GM18526 (cell line): ENCODE measurements around the gene MBP.

Experiments
- POLR2A ChIP-seq: IDR thresholded peaks from 3 replicates; pipeline ENCODE4 v1.6.1; 2011; ENCODE audit not compliant: insufficient read length; ENCODE audit errors: extremely low read depth

MBP gene

DNA sequence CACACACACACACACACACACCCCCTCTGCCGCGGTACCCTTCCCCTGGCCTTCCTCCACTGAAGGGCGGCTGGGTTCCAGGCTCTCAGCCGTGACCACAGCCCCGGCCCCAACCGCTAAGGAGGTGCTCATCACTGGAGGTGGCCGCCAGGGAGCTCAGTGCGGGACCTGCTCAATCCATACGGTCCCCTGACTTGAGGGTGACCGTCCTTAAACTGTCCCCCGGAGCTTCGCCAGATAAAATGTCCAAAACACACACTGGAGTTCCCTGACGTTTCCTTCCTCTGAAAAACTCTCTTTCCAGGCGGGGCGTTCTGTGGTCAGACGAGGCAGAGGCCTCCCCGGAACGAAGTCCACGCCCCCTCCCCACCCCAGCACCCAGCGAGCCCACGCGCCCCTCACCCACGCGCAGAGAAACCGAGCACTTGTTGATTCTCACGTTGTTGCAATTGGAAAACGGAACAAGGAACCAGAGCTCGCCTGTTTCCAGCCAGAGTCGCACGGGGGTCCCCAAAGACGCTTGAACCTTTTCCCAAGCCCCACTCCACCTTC is 1.4 kb downstream of the MBP start:
- TF ChIP-seq POLR2A, result no peak

DNA sequence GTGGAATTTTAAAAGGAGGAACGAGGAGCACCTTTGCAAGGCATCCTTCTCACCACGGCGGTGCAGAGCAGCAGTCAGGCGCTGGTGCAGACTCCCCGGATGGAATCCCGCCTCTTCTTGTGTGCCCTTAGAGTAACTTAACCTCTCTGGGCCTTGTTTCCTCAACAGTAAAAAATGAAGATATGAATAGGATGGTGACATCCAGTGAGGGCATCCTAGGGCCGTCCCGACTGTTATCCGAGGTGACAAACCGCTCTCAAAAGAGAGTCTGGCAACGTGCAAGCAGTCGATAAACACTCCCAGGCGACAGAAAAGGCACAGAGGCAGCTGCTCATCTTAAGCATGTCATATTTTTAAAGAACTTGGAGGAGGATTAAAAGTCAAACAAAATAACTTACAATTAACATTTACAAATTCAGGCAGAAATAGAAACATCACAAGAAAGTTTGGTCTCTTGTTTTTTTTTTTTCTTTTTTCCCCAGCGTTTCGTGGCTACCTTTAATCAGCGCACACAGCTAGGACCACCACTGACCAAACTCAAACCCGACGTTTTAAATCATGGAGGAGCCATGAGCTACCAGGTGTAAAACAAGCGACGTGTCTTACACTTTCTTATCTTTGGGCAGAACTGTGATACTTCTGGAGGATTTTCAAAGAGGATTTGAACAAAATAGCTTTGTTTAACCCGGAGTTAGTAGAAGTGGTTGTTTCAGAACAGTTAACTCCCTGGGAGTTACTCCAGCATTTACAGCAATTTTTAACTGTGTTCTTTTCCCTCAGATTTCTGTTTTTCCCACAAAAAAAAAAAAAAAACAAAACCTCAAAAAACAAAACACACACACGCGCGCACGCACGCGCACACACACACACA is 2.1 kb downstream of the MBP start:
- TF ChIP-seq POLR2A, result no peak

DNA sequence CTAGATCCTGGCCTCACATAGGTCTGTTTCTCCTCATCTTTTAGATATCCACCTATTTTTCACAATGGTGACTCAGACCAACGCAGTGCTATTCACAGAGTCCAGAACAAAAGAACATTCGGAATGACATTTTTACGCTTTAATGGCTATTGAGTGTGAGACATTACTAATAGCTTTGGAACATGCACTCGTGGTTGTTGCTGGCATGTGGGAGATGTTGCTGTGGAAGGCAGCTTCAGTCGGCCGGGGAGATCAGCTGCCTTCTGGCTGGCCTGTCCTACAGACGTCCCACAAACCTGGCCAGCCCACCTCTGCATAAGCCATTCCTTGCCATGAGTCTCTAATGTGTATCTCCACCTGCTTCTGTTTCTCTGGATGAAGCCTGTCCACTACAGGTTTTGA is 3.4 kb downstream of the MBP start:
- TF ChIP-seq POLR2A, result no peak

- TF ChIP-seq POLR2A, result no peak
These were observed 4.6 kb downstream of the MBP start for GRCh38 chr18:77127769-77128671.

- peak; percentile 38 for TF ChIP-seq POLR2A
These were observed 8.1 kb downstream of the MBP start for GRCh38 chr18:77124452-77124922.

GRCh38 chr18:77123320-77124231 is 9.0 kb downstream of the MBP start:
- no peak for TF ChIP-seq POLR2A

DNA sequence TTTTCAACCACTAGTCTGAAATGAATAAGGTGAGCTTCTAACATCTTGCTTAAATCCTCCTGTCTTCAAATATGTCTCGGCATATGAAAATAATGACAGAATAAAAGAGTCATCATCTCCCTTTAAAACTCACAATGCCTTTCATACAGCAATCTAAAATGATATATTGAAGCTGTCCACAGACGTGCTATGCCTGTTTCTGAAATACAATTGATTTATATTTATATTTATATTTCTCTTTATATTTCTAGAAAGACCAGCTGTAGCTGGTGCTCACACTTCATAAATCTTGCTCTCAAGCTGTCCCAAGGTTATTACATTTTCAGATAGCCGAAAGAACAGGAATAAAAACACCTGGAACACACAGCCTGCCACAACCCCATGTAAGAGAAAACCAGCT is 11.1 kb downstream of the MBP start:
- TF ChIP-seq POLR2A, result no peak

DNA sequence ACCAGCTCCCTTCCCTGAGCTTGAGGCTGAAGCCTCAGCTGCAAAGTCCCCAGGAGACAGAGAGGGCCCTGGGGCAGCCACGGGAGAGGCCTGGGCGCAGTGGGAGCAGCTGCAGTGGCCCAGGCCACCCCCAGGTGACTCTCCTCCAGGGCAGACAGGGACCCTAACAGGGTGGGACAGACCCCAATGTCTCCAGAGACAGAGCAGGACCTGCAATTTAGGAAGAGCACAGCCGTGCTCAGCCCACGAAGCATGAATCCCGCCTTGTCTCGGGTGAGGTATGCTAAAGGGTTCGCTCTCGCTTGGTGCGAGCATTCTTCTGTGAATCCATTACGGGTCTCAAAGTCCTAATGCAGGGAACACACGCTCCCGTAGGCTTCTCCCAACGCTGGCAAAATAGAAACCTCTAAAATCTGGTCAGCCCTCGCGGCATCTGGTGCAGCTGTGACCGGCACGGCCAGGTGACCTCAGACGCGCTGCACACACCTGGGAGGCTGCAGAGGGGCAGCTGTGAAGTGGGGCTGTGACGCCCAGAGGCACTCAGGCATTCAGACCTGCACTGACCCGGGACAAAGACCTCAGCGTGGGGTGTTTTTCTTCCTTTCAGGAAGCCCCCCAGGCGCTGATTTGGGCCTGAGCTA is 12.6 kb downstream of the MBP start:
- no peak for TF ChIP-seq POLR2A

DNA sequence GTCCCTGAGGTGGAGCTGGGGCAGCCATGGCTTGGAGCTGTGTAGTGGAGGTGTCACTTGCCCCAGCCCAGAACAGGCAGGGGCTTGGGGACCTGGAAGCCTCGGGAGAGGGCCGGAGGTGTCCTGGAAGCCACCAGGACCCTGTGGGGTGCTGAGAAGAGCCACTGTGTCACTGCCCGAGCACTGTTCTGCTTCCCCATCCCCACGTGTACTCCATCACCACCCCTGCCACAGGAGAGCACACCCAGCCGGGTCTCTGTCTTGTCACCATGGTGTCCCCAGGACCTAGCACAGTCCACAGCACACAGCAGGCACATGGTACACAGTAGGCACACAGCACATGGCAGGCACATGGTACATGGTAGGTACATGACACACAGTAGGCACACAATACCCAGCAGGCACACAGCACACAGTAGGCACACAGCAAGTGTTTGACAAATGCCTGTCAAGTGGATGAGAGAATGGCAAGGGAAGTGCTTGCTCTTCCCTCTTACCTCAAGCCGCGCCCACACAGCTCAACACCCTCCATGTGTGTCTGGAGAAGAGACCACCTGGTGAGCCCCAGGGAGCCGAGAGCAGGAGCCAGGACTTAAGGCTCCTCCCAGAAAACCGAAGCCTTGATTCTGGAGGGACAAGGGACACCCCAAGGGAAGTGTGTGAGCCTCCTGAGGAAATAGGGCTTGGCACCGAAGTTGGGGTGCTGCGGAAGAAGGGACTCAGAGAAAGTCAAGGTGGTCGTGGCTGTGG is 13.3 kb downstream of the MBP start:
- no peak for TF ChIP-seq POLR2A

- TF ChIP-seq POLR2A, result no peak
These were observed 14.1 kb downstream of the MBP start for GRCh38 chr18:77118256-77119090.

GRCh38 chr18:77116201-77117080 is 16.1 kb downstream of the MBP start:
- TF ChIP-seq POLR2A, result no peak
